SK-N-SH (cell line): ENCODE measurements around the gene JADE2. TPM values are rescaled to one million over a fixed set of nuclear protein-coding genes. Genes with fewer than 3 reads are reported as not detected.

ENCODE experiments used
- CTCF ChIA-PET: fragments of 300-600, 350-600 bp; formaldehyde crosslinking; extraction: SDS; loops from one replicate; lab custom pipeline; 2021; lab: Yijun Ruan, JAX
- POLR2A ChIA-PET: fragments of 350-600 bp; sonication (Branson Sonifier 250); formaldehyde crosslinking; extraction: SDS; loops from one replicate; lab custom pipeline; 2020; ENCODE audit warnings: antibody characterized with exemption, inconsistent platforms; lab: Yijun Ruan, JAX
- DNase-seq: peaks from one replicate; pipeline ENCODE4 v3.0.0; 2012
- H2AFZ ChIP-seq: fragments of 200-600 bp; sonication (generic); 2 replicates; pipeline ENCODE4 v1.8.1; 2016; ENCODE audit warnings: antibody characterized with exemption, mild to moderate bottlenecking, low read depth
- H3F3A ChIP-seq: fragments of 200-600 bp; sonication (generic); replicated peaks from 2 replicates; pipeline ENCODE3; 2016; ENCODE audit warnings: antibody characterized with exemption, mild to moderate bottlenecking; ENCODE audit not compliant: insufficient read depth
- H3K27ac ChIP-seq, 2 experiments: fragments of 200-500 bp in 1 of 2; fragments of 200-600 bp in 1 of 2; sonication (Bioruptor generic) in 1 of 2; sonication (generic), shearing (Covaris generic) in 1 of 2; 2 replicates each; pipeline versions ENCODE4 v1.5.1 to v1.6.1; 2014 to 2016; ENCODE audit warnings: low read depth in 2 of 2, inconsistent platforms in 1 of 2, low read length in 1 of 2, mild to moderate bottlenecking in 1 of 2, mixed read lengths in 1 of 2
- H3K27me3 ChIP-seq: fragments of 200-600 bp; sonication (generic), shearing (Covaris generic); 2 replicates; pipeline ENCODE4 v1.6.1; 2016; ENCODE audit warnings: mixed run types; ENCODE audit not compliant: insufficient read depth
- H3K36me3 ChIP-seq, 2 experiments: fragments of 200-500 bp in 1 of 2; fragments of 200-600 bp in 1 of 2; sonication (Bioruptor generic) in 1 of 2; sonication (generic) in 1 of 2; replicated peaks in 1 of 2; 2 replicates each; pipeline versions ENCODE3 to v1.5.1; 2014 to 2016; ENCODE audit warnings: low read length in 1 of 2, mild to moderate bottlenecking in 1 of 2; ENCODE audit not compliant: insufficient read depth in 2 of 2, control insufficient read depth in 1 of 2
- H3K4me1 ChIP-seq, 2 experiments: fragments of 200-500 bp in 1 of 2; fragments of 200-600 bp in 1 of 2; sonication (Bioruptor generic) in 1 of 2; sonication (generic), shearing (Covaris generic) in 1 of 2; 2 replicates each; pipeline versions ENCODE4 v1.5.1 to v1.6.1; 2014 to 2016; ENCODE audit warnings: low read depth in 1 of 2, low read length in 1 of 2, mixed run types in 1 of 2; ENCODE audit not compliant: insufficient read depth in 2 of 2, control insufficient read depth in 1 of 2
- H3K4me2 ChIP-seq: fragments of 200-600 bp; sonication (generic), shearing (Covaris generic); 2 replicates; pipeline ENCODE4 v1.6.1; 2017; ENCODE audit warnings: mixed run types
- H3K4me3 ChIP-seq, 2 experiments: fragments of 200-500 bp in 1 of 2; fragments of 200-600 bp in 1 of 2; sonication (Bioruptor generic) in 1 of 2; sonication (generic), shearing (Covaris generic) in 1 of 2; 2 replicates each; pipeline versions ENCODE4 v1.5.1 to v1.8.1; 2014 to 2016; ENCODE audit warnings: low read depth in 2 of 2, inconsistent platforms in 1 of 2, low read length in 1 of 2, mild to moderate bottlenecking in 1 of 2, mixed read lengths in 1 of 2, moderate library complexity in 1 of 2
- H3K79me2 ChIP-seq: fragments of 200-600 bp; sonication (generic); 2 replicates; pipeline ENCODE4 v1.8.1; 2017; ENCODE audit warnings: mild to moderate bottlenecking; ENCODE audit not compliant: insufficient read depth
- H3K9ac ChIP-seq: fragments of 200-600 bp; sonication (generic); 2 replicates; pipeline ENCODE4 v1.6.1; 2017; ENCODE audit warnings: mixed run types
- H3K9me2 ChIP-seq: fragments of 200-600 bp; sonication (generic); 2 replicates; pipeline ENCODE4 v1.6.1; 2017; ENCODE audit warnings: mixed run types
- H3K9me3 ChIP-seq: fragments of 200-600 bp; sonication (generic); 2 replicates; pipeline ENCODE4 v1.6.1; 2017; ENCODE audit warnings: mixed run types, mild to moderate bottlenecking, moderate library complexity
- H4K20me1 ChIP-seq: fragments of 200-600 bp; sonication (generic); 2 replicates; pipeline ENCODE4 v1.6.1; 2017; ENCODE audit warnings: mild to moderate bottlenecking, mixed run types; ENCODE audit not compliant: insufficient read depth
- CTCF ChIP-seq: fragments of 200-600 bp; sonication (generic); IDR thresholded peaks from 2 replicates; pipeline ENCODE4 v1.6.1; 2017; ENCODE audit warnings: antibody characterized with exemption, mild to moderate bottlenecking, moderate library complexity
- EP300 ChIP-seq, 2 experiments: IDR thresholded peaks; 2 replicates each; pipeline versions ENCODE4 v1.4.0 to v1.6.1; 2012; ENCODE audit warnings: borderline replicate concordance in 1 of 2, low read depth in 1 of 2, low read length in 1 of 2
- FOXJ3 ChIP-seq: sonication (generic); formaldehyde crosslinking; IDR thresholded peaks from 2 replicates; pipeline ENCODE4 v1.5.1; 2020; ENCODE audit warnings: mild to moderate bottlenecking, missing genetic modification reagents
- GABPA ChIP-seq: IDR thresholded peaks from 2 replicates; pipeline ENCODE4 v1.4.0; 2012; ENCODE audit warnings: low read depth, mild to moderate bottlenecking
- GATA2 ChIP-seq: sonication (generic); formaldehyde crosslinking; IDR thresholded peaks from 2 replicates; pipeline ENCODE4 v1.5.0; 2020; ENCODE audit warnings: mild to moderate bottlenecking, missing genetic modification reagents
- MAX ChIP-seq: IDR thresholded peaks from 2 replicates; pipeline ENCODE4 v1.4.0; 2012; ENCODE audit warnings: low read depth
- POLR2AphosphoS5 ChIP-seq: IDR thresholded peaks from 2 replicates; pipeline ENCODE4 v1.6.1; 2012; ENCODE audit warnings: low read depth, low read length
- RAD21 ChIP-seq: IDR thresholded peaks from 2 replicates; pipeline ENCODE4 v1.6.1; 2012; ENCODE audit warnings: mild to moderate bottlenecking, low read length
- SIN3A ChIP-seq: IDR thresholded peaks from 2 replicates; pipeline ENCODE4 v1.6.1; 2012; ENCODE audit warnings: low read depth, mild to moderate bottlenecking, low read length, moderate library complexity, borderline replicate concordance
- SMC3 ChIP-seq: IDR thresholded peaks from 2 replicates; pipeline ENCODE4 v1.6.1; 2012; ENCODE audit warnings: low read depth, low read length, improper control_type of control experiment
- TEAD4 ChIP-seq: IDR thresholded peaks from 2 replicates; pipeline ENCODE4 v1.4.0; 2012; ENCODE audit warnings: mild to moderate bottlenecking, borderline replicate concordance; ENCODE audit not compliant: insufficient read depth
- USF1 ChIP-seq: IDR thresholded peaks from 2 replicates; pipeline ENCODE4 v1.4.0; 2012; ENCODE audit warnings: low read depth, borderline replicate concordance
- WGBS: methylation state at CpG from one replicate; pipeline ENCODE4 v1.1.6; 2017; ENCODE audit warnings: low lambda C conversion rate; 5-methylcytosine and 5-hydroxymethylcytosine counted together
- polyA plus RNA-seq, 3 experiments: library from polyadenylated mRNA; depleted of rRNA; stranded (reverse); fragments of >200 nt; gene quantifications; 2 replicates each; pipeline ENCODE4 v1.2.3, GENCODE V29; 2012
- TF ChIP-seq, protein P1 (sequence below): fragments of 150-350 bp; IDR thresholded peaks from 2 replicates; pipeline ENCODE4 v1.6.1; 2017; ENCODE audit warnings: antibody characterized with exemption, low read length, low read depth, borderline replicate concordance
- TF ChIP-seq, protein P2 (sequence below): IDR thresholded peaks from 2 replicates; pipeline ENCODE4; 2012

JADE2 gene
- polyA plus RNA-seq, 1 of the 3 experiments (the other 2 are of a cell fraction), result 25.7 TPM

DNA sequence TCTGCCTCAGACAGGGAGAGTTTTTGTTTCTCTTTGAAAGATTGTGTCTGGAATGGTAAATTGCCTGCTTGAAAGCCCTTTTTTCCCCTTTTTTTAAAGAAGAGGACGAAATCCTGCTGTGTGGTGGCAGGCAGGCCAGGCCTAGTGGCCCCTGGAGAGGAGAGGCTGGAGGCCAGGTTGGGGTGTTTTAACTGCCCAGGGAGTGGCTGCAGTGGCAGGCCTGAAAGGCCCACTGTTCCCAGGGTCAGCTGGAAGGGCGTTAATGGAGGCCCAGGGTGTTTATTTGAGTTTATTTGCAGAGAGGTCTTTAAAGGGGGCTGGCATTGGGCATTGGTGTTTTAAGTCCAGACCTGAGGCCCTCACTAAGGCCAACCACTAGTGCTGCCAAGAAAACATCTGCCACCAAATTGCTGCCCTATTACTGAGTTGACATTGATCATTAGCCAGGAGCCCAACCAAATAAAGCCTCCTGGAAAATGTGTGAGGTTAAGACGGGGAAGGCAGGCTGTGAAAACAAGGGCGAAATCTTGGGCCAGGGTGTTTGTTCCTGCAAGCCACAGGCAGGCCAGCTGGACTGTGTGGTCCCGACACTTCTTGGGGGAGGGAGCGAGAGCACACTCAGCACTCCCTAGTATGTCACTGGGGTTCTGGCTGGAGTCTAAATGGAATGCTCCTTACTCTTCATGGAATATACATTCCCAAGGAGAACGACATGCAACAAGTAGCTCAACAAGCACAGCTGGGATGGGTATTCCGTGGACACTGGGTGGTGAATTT is 5.0 kb downstream of the JADE2 start:
- Histone ChIP-seq H3K27ac (peak overlapping the region in 1 of 2 experiments; percentile 89; a peak in 2 of 4 replicates), H3F3A (peaks cover 8% of the 10 kb centered on the region), H4K20me1 (peaks cover 78% of the 10 kb centered on the region), H3K4me1 (peaks cover 0 to 42% of the 10 kb centered on the region in 2 experiments; a peak in 2 of 4 replicates), H2AFZ (no peak overlapping the region), H3K79me2 (peaks cover 89% of the 10 kb centered on the region), H3K9me3 (no peaks in the 10 kb centered on the region), H3K27me3 (no peaks in the 10 kb centered on the region), H3K36me3 (no peaks in the 10 kb centered on the region), H3K4me3 (no peak overlapping the region), H3K9ac (no peak overlapping the region), H3K4me2 (no peak overlapping the region), H3K9me2 (no peaks in the 10 kb centered on the region)
- no peak for DNase-seq
- TF ChIP-seq, protein P1, sequence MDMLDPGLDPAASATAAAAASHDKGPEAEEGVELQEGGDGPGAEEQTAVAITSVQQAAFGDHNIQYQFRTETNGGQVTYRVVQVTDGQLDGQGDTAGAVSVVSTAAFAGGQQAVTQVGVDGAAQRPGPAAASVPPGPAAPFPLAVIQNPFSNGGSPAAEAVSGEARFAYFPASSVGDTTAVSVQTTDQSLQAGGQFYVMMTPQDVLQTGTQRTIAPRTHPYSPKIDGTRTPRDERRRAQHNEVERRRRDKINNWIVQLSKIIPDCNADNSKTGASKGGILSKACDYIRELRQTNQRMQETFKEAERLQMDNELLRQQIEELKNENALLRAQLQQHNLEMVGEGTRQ, result no peak
- TF ChIP-seq EP300 (IDR thresholded peaks at IDR 0.05; ENCODE audit: borderline replicate concordance in 1 of 2, low read depth in 1 of 2, low read length in 1 of 2) (no peak), SIN3A (no peak), FOXJ3 (CRISPR knock-in tag) (no peak), USF1 (no peak), SMC3 (no peak), POLR2AphosphoS5 (no peak), TEAD4 (no peak), GATA2 (CRISPR knock-in tag) (no peak), RAD21 (no peak), MAX (no peak), GABPA (no peak)
- WGBS, result 92% methylated on average over 8 of the region's 8 CpGs
- ChIA-PET CTCF (interaction anchor here (0.8 to 4.8 kb wide), 8 partner anchors 21 to 119 kb away, joined by 3 to 24 read pairs (median 7); partner anchors contain the start of gene CDKN2AIPNL), POLR2A (interaction anchor here (0.7 to 1.5 kb wide), 3 partner anchors 24 to 25 kb away, joined by 3 read pairs; no protein-coding TSS in a partner anchor)

DNA sequence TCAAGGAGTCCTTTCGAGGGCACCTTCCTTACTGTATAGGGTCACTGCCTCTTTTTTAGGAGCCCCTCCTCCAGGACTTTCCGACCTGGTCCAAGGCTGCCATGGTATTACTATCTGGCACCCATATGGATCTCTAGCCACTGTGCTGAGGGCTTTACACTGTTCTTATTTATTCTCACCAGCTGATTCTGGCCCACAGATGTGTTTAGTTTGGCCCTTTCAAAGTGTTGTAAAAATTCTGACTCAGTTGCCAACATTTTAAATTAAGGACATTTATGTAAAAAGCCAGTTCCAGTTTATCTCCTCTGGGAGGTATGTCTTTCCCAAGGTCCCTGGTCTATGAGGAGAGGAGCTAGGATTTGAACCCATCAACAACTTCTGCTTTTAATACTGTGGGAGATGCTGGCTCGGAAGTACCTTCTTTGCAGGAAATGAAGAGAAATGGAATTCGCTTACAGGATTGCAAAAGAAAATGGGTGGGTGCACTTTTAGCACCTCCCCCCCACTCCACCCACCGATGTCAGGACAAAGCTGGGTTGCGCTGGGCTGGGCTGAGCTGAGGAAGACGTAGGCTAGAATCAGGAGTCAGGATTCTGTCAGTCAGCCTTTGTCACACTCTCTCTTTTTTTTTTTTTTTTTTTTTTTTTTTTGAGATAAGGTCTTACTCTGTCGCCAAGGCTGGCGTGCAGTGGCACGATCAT is 7.8 kb downstream of the JADE2 start:
- CTCF ChIA-PET, result interaction anchor here (1.3 to 1.8 kb wide), 2 partner anchors 12 to 232 kb away, joined by 3 read pairs; no protein-coding TSS in a partner anchor

More for the DNA sequence above, 7.8 kb downstream of the JADE2 start:
- DNase-seq, result no peak
- H3K9ac ChIP-seq, result no peak overlapping the region
- peaks cover 0 to 35% of the 10 kb centered on the region in 2 experiments; a peak in 1 of 4 replicates for H3K4me1 ChIP-seq
- no peaks in the 10 kb centered on the region for H3K9me2 ChIP-seq
- peaks cover 7 to 22% of the 10 kb centered on the region in 2 experiments for H3K36me3 ChIP-seq
- H3K9me3 ChIP-seq, result no peaks in the 10 kb centered on the region
- peaks cover 98% of the 10 kb centered on the region for H4K20me1 ChIP-seq
- TF ChIP-seq CTCF (no peak), FOXJ3 (CRISPR knock-in tag) (no peak)
- TF ChIP-seq, protein P2, sequence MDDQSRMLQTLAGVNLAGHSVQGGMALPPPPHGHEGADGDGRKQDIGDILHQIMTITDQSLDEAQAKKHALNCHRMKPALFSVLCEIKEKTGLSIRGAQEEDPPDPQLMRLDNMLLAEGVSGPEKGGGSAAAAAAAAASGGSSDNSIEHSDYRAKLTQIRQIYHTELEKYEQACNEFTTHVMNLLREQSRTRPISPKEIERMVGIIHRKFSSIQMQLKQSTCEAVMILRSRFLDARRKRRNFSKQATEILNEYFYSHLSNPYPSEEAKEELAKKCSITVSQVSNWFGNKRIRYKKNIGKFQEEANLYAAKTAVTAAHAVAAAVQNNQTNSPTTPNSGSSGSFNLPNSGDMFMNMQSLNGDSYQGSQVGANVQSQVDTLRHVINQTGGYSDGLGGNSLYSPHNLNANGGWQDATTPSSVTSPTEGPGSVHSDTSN, result no peak
- TF ChIP-seq, all 33 proteins: peak for 0
- Histone ChIP-seq H3K4me2 (no peak overlapping the region), H2AFZ (no peak overlapping the region), H3K27me3 (no peaks in the 10 kb centered on the region), H3K27ac (no peak overlapping the region), H3F3A (no peaks in the 10 kb centered on the region), H3K79me2 (peaks cover 84% of the 10 kb centered on the region), H3K4me3 (no peak overlapping the region)
- WGBS, result 94% methylated on average over 10 of the region's 10 CpGs
- POLR2A ChIA-PET, result interaction anchor here (0.6 kb wide), 1 partner anchor 20 kb away, joined by 3 read pairs; no protein-coding TSS in a partner anchor
